GM10266 (cell line): ENCODE results near the gene DNAJB6.

Source experiments
- DNase-seq: peaks from one replicate; pipeline ENCODE4 v3.0.0; 2012; ENCODE audit errors: extremely low spot score
- TF ChIP-seq, protein P1 (sequence below): IDR thresholded peaks from 2 replicates; pipeline ENCODE4 v1.5.1; 2012; ENCODE audit warnings: mild to moderate bottlenecking, low read depth; ENCODE audit not compliant: control insufficient read depth, insufficient read depth; ENCODE audit errors: missing control alignments

DNAJB6 gene

GRCh38 chr7:157423348-157423747 lies 86.5 kb downstream of the DNAJB6 start:
- TF ChIP-seq, protein P1, sequence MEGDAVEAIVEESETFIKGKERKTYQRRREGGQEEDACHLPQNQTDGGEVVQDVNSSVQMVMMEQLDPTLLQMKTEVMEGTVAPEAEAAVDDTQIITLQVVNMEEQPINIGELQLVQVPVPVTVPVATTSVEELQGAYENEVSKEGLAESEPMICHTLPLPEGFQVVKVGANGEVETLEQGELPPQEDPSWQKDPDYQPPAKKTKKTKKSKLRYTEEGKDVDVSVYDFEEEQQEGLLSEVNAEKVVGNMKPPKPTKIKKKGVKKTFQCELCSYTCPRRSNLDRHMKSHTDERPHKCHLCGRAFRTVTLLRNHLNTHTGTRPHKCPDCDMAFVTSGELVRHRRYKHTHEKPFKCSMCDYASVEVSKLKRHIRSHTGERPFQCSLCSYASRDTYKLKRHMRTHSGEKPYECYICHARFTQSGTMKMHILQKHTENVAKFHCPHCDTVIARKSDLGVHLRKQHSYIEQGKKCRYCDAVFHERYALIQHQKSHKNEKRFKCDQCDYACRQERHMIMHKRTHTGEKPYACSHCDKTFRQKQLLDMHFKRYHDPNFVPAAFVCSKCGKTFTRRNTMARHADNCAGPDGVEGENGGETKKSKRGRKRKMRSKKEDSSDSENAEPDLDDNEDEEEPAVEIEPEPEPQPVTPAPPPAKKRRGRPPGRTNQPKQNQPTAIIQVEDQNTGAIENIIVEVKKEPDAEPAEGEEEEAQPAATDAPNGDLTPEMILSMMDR: no peak
- DNase-seq: no peak

- no peak for DNase-seq
- TF ChIP-seq, protein P1: no peak
Measured at GRCh38 chr7:157423886-157424565, 87.2 kb downstream of the DNAJB6 start.

DNA sequence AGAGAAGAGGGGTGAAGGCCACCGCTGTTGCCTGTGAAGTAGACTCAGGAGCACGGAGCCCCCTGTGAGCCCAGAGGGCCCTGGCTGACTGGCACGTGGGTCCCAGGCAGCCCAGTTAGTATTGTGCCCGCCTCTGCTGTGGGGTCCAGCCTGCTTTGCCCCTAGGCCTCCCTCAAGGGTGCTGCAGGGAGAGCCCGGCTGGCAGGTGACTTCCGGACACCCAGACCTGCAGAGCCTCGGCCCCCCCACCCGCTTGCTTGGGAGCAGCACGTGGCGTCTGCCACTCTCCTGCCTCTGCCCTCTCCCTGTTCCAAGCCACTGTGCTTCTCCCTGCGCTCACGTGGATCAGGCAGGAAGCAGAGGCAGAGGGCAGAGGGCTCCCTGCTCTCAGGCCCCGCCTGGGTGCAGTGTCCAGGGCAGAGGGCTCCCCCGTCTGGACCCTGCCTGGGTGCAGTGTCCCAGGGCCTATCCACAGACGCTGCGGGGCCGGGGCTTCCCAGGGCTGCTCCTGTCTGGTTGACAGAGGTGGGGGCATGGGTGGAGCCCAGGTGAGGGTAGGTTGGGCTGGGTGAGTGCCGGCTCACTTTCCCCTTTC lies 88.4 kb downstream of the DNAJB6 start:
- no peak for DNase-seq
- TF ChIP-seq, protein P1: no peak

DNA sequence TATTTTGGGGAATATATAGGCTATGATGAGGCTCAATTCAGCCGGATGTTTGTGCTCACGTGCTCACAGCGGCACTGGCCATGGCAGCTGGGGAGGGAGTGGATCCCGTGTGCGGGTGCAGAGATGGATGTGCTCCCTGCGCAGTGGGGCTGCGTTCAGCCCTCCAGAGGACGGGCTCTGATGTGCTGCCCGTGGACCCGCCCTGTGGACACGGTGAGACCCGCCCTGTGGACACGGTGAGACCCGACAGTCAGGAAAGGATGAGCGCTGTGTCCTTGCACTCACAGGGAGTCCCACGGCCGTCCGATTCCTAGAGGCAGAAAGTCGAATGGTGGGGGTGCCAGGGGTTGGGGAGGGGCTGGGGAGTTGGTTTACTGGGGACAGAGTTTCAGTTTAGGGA lies 89.0 kb downstream of the DNAJB6 start:
- TF ChIP-seq, protein P1: no peak
- no peak for DNase-seq

DNA sequence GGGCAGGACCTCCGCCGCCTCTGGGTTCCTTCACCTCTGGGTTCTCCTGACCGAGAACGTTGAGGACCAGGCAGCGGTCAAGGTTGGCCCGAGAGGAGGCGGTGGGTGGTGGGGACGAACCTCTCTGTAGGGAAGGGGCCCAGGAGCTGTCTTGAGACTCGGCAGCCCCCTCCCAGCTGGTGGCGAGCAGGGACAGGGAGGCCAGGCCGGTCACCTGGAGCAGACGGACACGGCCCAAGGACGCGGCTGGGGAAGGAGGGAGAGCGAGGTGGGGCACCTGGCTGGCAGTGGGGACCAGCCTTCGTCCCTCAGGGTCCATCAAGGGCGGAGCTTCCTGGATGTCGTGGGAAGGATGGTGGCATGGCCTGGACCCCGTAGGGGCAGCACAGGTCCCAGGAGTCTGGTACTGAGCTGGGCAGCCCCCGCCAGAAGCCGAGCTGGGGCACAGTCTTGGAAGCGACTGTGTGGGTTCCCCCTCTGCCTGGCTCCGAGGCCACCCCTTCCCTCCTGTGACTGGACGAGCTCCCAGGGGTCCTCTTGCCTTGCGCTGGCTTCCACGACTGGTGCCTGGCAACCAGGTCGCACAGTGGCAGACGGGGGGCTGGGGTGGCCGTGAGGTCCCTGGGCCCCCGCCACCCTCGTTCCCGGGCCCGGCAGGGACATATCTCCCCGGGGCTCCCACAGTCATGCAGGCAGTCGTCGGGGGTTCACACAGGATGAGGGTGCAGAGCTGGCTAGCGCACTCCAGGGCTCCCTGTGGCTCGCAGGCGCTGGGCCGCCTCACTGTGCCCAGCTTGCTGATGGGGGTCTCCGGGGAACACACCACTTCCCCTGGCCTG lies 89.9 kb downstream of the DNAJB6 start:
- no peak for DNase-seq
- TF ChIP-seq, protein P1: no peak

DNA sequence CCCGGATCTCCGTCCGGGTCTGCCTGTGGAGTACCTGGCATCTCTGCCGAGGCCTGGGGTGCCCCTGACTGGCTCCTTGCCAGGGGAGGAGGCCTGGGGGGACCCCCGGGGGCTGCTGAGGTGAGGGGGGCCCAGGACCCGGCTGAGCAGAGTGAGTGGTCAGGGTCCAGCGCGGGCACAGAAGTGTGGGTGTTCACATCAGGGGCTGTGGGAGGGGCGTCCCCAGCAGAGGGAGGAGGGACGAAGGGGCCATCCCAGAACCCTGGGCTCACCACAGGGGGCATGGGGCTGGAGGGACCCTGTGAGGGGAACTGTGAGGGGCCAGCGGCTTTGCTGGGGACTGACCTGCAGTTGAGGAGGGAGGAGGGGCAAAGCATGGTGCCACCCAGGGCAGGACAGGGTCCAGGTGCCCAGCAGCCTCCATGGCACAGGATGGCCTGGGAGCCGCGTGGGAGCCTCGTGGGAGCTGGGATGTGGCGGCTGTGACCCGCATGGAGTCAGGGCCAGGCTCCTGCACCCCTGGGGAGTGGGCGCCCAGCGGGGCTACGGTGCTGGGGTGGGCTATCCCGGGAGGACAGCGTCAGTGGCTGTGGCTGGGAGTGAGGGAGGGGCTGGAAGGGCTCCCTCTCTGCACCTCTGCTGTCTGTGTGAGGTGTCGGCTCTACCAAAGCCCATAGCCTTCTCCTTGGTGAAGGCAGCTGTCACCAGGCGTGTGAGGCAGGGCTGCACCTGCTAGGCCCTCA lies 91.2 kb downstream of the DNAJB6 start:
- TF ChIP-seq, protein P1: no peak
- DNase-seq: no peak
